NT2/D1 (cell line): ENCODE results near the gene OPCML.

Experiments
- DNase-seq: peaks from one replicate; pipeline ENCODE4 v3.0.0-alpha.2; 2011; ENCODE audit warnings: low read depth, low spot score
- H3K27me3 ChIP-seq: 2 replicates; pipeline ENCODE4 v1.6.0; 2011; ENCODE audit warnings: mild to moderate bottlenecking; ENCODE audit not compliant: insufficient read length, insufficient read depth
- H3K36me3 ChIP-seq: 2 replicates; pipeline ENCODE4 v1.6.1; 2011; ENCODE audit warnings: mild to moderate bottlenecking, low read length, mixed read lengths; ENCODE audit not compliant: insufficient read depth, insufficient read length
- H3K4me1 ChIP-seq: 2 replicates; pipeline ENCODE4 v1.5.1; 2011; ENCODE audit not compliant: insufficient read depth, insufficient read length
- H3K4me3 ChIP-seq: 2 replicates; pipeline ENCODE4 v1.5.1; 2011; ENCODE audit warnings: low read depth; ENCODE audit not compliant: insufficient read length
- H3K9ac ChIP-seq: 2 replicates; pipeline ENCODE4 v1.6.0; 2011; ENCODE audit warnings: low read depth; ENCODE audit not compliant: insufficient read length
- H3K9me3 ChIP-seq: 2 replicates; pipeline ENCODE4 v1.5.1; 2011; ENCODE audit warnings: mild to moderate bottlenecking, low read length; ENCODE audit not compliant: insufficient read depth
- SUZ12 ChIP-seq: IDR thresholded peaks from 2 replicates; pipeline ENCODE4 v1.6.1; 2011; ENCODE audit not compliant: insufficient read length, insufficient read depth; ENCODE audit errors: extremely low read depth
- YY1 ChIP-seq: IDR thresholded peaks from 2 replicates; pipeline ENCODE4 v1.6.1; 2011; ENCODE audit not compliant: insufficient read length, insufficient read depth
- ZNF274 ChIP-seq: IDR thresholded peaks from 2 replicates; pipeline ENCODE4 v1.6.1; 2011; ENCODE audit warnings: mild to moderate bottlenecking, low read depth, low read length

OPCML gene

GRCh38 chr11:132448334-132448995 lies 1083.8 kb downstream of the OPCML start:
- no peak for TF ChIP-seq SUZ12
- no peak for TF ChIP-seq YY1
- no peak for TF ChIP-seq ZNF274
- H3K9me3 ChIP-seq = no peaks in the 10 kb centered on the region
- H3K4me3 ChIP-seq = no peak overlapping the region
- H3K27me3 ChIP-seq = no peaks in the 10 kb centered on the region
- H3K36me3 ChIP-seq = no peaks in the 10 kb centered on the region
- no peak overlapping the region for H3K9ac ChIP-seq
- no peak for DNase-seq
- H3K4me1 ChIP-seq = peaks cover 2% of the 10 kb centered on the region

GRCh38 chr11:132447761-132448160 lies 1084.5 kb downstream of the OPCML start:
- DNase-seq = no peak
- H3K4me1 ChIP-seq = peaks cover 2% of the 10 kb centered on the region

GRCh38 chr11:132445859-132446291 lies 1086.4 kb downstream of the OPCML start:
- no peaks in the 10 kb centered on the region for H3K36me3 ChIP-seq
- H3K9me3 ChIP-seq = no peaks in the 10 kb centered on the region
- H3K27me3 ChIP-seq = no peaks in the 10 kb centered on the region
- no peak for DNase-seq
- H3K4me3 ChIP-seq = no peak overlapping the region
- TF ChIP-seq SUZ12 (no peak), ZNF274 (no peak), YY1 (no peak)
- H3K9ac ChIP-seq = no peak overlapping the region
- H3K4me1 ChIP-seq = no peaks in the 10 kb centered on the region

More at GRCh38 chr11:132447761-132448160, 1084.5 kb downstream of the OPCML start:
- TF ChIP-seq SUZ12 (no peak), ZNF274 (no peak), YY1 (no peak)
- no peaks in the 10 kb centered on the region for H3K27me3 ChIP-seq
- no peak overlapping the region for H3K9ac ChIP-seq
- no peaks in the 10 kb centered on the region for H3K9me3 ChIP-seq
- H3K36me3 ChIP-seq = no peaks in the 10 kb centered on the region
- H3K4me3 ChIP-seq = no peak overlapping the region

- H3K4me3 ChIP-seq = no peak overlapping the region
- H3K9ac ChIP-seq = no peak overlapping the region
- no peaks in the 10 kb centered on the region for H3K36me3 ChIP-seq
- no peaks in the 10 kb centered on the region for H3K9me3 ChIP-seq
- no peak for DNase-seq
- no peaks in the 10 kb centered on the region for H3K27me3 ChIP-seq
- H3K4me1 ChIP-seq = no peaks in the 10 kb centered on the region
- TF ChIP-seq ZNF274 (no peak), YY1 (no peak), SUZ12 (no peak)
These were observed 1087.4 kb downstream of the OPCML start for GRCh38 chr11:132444911-132445310.

GRCh38 chr11:132439711-132440255 lies 1092.5 kb downstream of the OPCML start:
- Histone ChIP-seq H3K27me3 (no peaks in the 10 kb centered on the region), H3K4me3 (no peak overlapping the region), H3K4me1 (no peaks in the 10 kb centered on the region), H3K36me3 (no peaks in the 10 kb centered on the region), H3K9ac (no peak overlapping the region), H3K9me3 (no peaks in the 10 kb centered on the region)
- no peak for DNase-seq
- TF ChIP-seq ZNF274 = no peak
- no peak for TF ChIP-seq SUZ12
- TF ChIP-seq YY1 = no peak

GRCh38 chr11:132438418-132438817 lies 1093.9 kb downstream of the OPCML start:
- Histone ChIP-seq H3K9ac (no peak overlapping the region), H3K4me1 (no peaks in the 10 kb centered on the region), H3K4me3 (no peak overlapping the region), H3K27me3 (no peaks in the 10 kb centered on the region), H3K36me3 (no peaks in the 10 kb centered on the region), H3K9me3 (no peaks in the 10 kb centered on the region)
- TF ChIP-seq ZNF274 (no peak), YY1 (no peak), SUZ12 (no peak)
- DNase-seq = no peak

- peak overlapping the region; percentile 1 for H3K4me3 ChIP-seq
- no peak overlapping the region for H3K9ac ChIP-seq
- H3K36me3 ChIP-seq = no peaks in the 10 kb centered on the region
- no peaks in the 10 kb centered on the region for H3K27me3 ChIP-seq
- TF ChIP-seq SUZ12 (no peak), YY1 (no peak), ZNF274 (no peak)
- H3K4me1 ChIP-seq = peaks cover 4% of the 10 kb centered on the region
- no peak for DNase-seq
- no peaks in the 10 kb centered on the region for H3K9me3 ChIP-seq
These were observed 1101.8 kb downstream of the OPCML start for GRCh38 chr11:132430429-132431062.
